Measurements from ENCODE around the gene ADGRV1.

GRCh38 chr5:91126448-91126847 is 567.9 kb downstream of the ADGRV1 start:
- no peak for TF ChIP-seq CTCF (IDR thresholded peaks at IDR 0.05; ENCODE audit: insufficient read depth, low read length, poor library complexity, severe bottlenecking)
- TF ChIP-seq EZH2phosphoT487 (conservative IDR thresholded peaks at IDR 0.05; ENCODE audit: low read length) = no peak

All from SU-DHL-6 (cell line).